WERI-Rb-1 (cell line): ENCODE data around the gene NDST4.

Source experiments
- DNase-seq: peaks from one replicate; pipeline ENCODE4 v3.0.0-alpha.2; 2020
- H3K27ac ChIP-seq: fragments of 250-450 bp; sonication (Bioruptor Pico); 2 replicates; pipeline ENCODE4 v1.5.1; 2020; ENCODE audit warnings: mild to moderate bottlenecking, moderate library complexity
- H3K27me3 ChIP-seq: fragments of 250-450 bp; sonication (Bioruptor Pico); 2 replicates; pipeline ENCODE4 v1.5.1; 2021; ENCODE audit warnings: mild to moderate bottlenecking, low read depth, moderate library complexity; ENCODE audit not compliant: insufficient read depth, severe bottlenecking
- H3K36me3 ChIP-seq: fragments of 250-450 bp; sonication (Bioruptor Pico); 2 replicates; pipeline ENCODE4 v1.5.1; 2020; ENCODE audit warnings: mild to moderate bottlenecking, moderate library complexity
- H3K4me3 ChIP-seq: 2 replicates; pipeline ENCODE4 v1.5.1; 2011; ENCODE audit warnings: low read depth, mild to moderate bottlenecking, control low read depth, low read length
- H3K9me3 ChIP-seq: fragments of 250-450 bp; sonication (Bioruptor Pico); 2 replicates; pipeline ENCODE4 v1.5.1; 2021; ENCODE audit warnings: mild to moderate bottlenecking, moderate library complexity; ENCODE audit not compliant: severe bottlenecking
- TF ChIP-seq, protein P1 (sequence below): IDR thresholded peaks from 2 replicates; pipeline ENCODE4 v1.5.1; 2011; ENCODE audit warnings: low read depth, mild to moderate bottlenecking, control low read depth, inconsistent platforms, low read length

NDST4 gene

DNA sequence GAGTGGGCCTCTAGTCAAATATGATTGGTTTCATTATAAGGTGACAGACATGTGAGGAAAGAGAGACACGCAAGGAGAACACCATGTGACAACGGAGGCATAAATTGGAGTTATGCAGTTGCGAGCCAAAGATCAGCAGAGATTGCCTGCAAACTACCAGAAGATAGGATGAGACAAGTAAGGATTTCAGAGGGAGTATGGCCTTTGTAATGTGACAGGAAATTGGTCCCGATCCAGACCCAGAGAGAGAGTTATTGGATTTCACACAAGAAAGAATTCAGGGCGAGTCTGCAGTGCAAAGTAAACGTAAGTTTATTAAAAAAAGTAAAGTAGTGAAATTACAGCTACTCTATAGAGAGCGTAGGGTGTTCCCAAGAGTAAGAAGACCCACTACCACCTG, 35.7 kb upstream of the NDST4 start:
- TF ChIP-seq, protein P1, sequence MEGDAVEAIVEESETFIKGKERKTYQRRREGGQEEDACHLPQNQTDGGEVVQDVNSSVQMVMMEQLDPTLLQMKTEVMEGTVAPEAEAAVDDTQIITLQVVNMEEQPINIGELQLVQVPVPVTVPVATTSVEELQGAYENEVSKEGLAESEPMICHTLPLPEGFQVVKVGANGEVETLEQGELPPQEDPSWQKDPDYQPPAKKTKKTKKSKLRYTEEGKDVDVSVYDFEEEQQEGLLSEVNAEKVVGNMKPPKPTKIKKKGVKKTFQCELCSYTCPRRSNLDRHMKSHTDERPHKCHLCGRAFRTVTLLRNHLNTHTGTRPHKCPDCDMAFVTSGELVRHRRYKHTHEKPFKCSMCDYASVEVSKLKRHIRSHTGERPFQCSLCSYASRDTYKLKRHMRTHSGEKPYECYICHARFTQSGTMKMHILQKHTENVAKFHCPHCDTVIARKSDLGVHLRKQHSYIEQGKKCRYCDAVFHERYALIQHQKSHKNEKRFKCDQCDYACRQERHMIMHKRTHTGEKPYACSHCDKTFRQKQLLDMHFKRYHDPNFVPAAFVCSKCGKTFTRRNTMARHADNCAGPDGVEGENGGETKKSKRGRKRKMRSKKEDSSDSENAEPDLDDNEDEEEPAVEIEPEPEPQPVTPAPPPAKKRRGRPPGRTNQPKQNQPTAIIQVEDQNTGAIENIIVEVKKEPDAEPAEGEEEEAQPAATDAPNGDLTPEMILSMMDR: no peak
- Histone ChIP-seq H3K4me3 (no peak overlapping the region), H3K36me3 (no peaks in the 10 kb centered on the region), H3K9me3 (no peaks in the 10 kb centered on the region), H3K27ac (no peak overlapping the region), H3K27me3 (no peaks in the 10 kb centered on the region)
- DNase-seq: no peak

- no peak overlapping the region for H3K4me3 ChIP-seq
- no peaks in the 10 kb centered on the region for H3K36me3 ChIP-seq
- no peaks in the 10 kb centered on the region for H3K9me3 ChIP-seq
- DNase-seq: no peak
- H3K27me3 ChIP-seq: no peaks in the 10 kb centered on the region
- H3K27ac ChIP-seq: no peak overlapping the region
- TF ChIP-seq, protein P1: no peak
Observed at GRCh38 chr4:115145393-115146160, 32.2 kb upstream of the NDST4 start.

DNA sequence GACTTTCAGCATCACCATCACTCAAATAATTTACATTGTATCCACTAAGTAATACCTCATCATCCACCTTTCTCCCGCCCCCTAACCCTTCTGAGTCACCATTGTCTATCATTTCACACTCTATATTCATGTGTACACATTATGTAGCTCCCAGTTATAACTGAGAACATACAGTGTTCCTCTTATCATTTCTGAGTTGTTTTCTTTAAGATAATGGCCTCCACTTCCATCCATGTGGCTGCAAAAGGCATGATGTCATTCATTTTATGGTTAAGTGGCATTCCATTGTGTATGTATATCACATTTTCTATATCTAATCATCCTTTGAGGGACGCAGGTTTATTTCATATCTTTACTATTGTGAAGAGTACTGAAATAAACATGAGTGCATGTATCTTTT, 14.6 kb upstream of the NDST4 start:
- H3K36me3 ChIP-seq: no peaks in the 10 kb centered on the region
- DNase-seq: no peak
- no peak overlapping the region for H3K4me3 ChIP-seq
- TF ChIP-seq, protein P1: no peak
- H3K27ac ChIP-seq: no peak overlapping the region
- no peaks in the 10 kb centered on the region for H3K27me3 ChIP-seq
- H3K9me3 ChIP-seq: no peaks in the 10 kb centered on the region

- no peaks in the 10 kb centered on the region for H3K36me3 ChIP-seq
- H3K27me3 ChIP-seq: no peaks in the 10 kb centered on the region
- no peak for DNase-seq
- TF ChIP-seq, protein P1: no peak
- no peak overlapping the region for H3K27ac ChIP-seq
- no peaks in the 10 kb centered on the region for H3K9me3 ChIP-seq
- H3K4me3 ChIP-seq: no peak overlapping the region
Observed at GRCh38 chr4:115126491-115126890, 13.1 kb upstream of the NDST4 start.

DNA sequence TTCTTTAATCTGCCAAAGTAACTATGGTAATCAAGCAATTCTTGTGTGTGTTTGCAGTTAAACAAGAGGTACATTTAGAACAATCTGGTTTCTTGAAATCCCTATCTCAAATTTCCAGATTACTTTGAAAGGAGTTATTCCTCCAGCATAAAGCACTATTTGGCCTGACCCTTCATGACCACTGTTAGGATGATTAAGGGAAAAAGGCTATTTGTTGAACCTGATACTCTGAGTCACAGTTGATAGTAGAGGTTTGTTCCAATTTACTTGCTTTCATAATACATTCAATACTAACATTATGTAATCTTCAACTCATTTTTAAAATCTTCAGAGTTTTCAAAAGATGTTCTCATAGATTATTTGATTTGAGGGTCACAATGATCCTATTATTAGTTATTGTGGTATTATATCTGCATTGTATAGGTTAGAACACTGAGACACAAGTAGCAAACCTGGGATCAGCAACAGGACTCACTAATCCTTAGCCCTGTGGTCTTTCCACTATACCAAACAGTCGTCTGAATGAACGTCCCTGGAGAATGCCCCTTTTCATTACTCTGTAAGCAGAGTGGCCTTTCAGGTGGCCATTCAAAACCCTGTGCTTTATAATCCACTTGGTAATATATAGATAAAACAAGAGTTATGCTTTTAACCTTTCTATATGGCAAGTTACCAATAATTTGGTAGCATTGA, 8.1 kb upstream of the NDST4 start:
- no peak overlapping the region for H3K4me3 ChIP-seq
- no peaks in the 10 kb centered on the region for H3K9me3 ChIP-seq
- no peak for DNase-seq
- no peaks in the 10 kb centered on the region for H3K36me3 ChIP-seq
- no peak overlapping the region for H3K27ac ChIP-seq
- no peaks in the 10 kb centered on the region for H3K27me3 ChIP-seq
- TF ChIP-seq, protein P1: no peak
